Heart left ventricle (tissue), 16 donors: ENCODE measurements around the gene FTCD. TPM values are rescaled to one million over a fixed set of nuclear protein-coding genes. Genes with fewer than 3 reads are reported as not detected.

ENCODE experiments used
- ATAC-seq, 4 donors: fragments of 200-7000 bp; cut with Tn5 transposase; one replicate each; pipeline ENCODE4 v1.9.1; 2020 to 2022; ENCODE audit warnings: moderate library complexity in 4 of 4, mild to moderate bottlenecking in 3 of 4, moderate number of reproducible peaks in 1 of 4
- DNase-seq, 5 donors: peaks; one replicate each; pipeline ENCODE4 v3.0.0-alpha.2; 2020
- H3K27ac ChIP-seq, 12 donors: fragments of 200-600 bp; sonication (generic) in 4 of 12; one replicate each; pipeline versions ENCODE4 v1.5.0 to v1.8.0; 2016 to 2022; ENCODE audit warnings: mild to moderate bottlenecking in 2 of 12
- H3K27me3 ChIP-seq, 9 donors: fragments of 200-600 bp; sonication (generic) in 2 of 9; one replicate each; pipeline versions ENCODE4 v1.5.1 to v1.8.0; 2016 to 2022; ENCODE audit warnings: mild to moderate bottlenecking in 3 of 9
- H3K36me3 ChIP-seq, 9 donors: fragments of 200-600 bp; sonication (generic) in 2 of 9; one replicate each; pipeline versions ENCODE4 v1.5.0 to v1.8.0; 2018 to 2022; ENCODE audit warnings: mild to moderate bottlenecking in 2 of 9
- H3K4me1 ChIP-seq, 12 donors: fragments of 200-600 bp; sonication (generic) in 4 of 12; one replicate each; pipeline versions ENCODE4 v1.5.0 to v1.8.0; 2016 to 2022; ENCODE audit warnings: mild to moderate bottlenecking in 3 of 12
- H3K4me3 ChIP-seq, 12 donors: fragments of 200-600 bp; sonication (generic) in 4 of 12; one replicate each; pipeline versions ENCODE4 v1.5.0 to v1.8.0; 2017 to 2022; ENCODE audit warnings: mild to moderate bottlenecking in 9 of 12, moderate library complexity in 4 of 12
- H3K9me3 ChIP-seq, 12 donors: fragments of 200-600 bp; sonication (generic) in 4 of 12; one replicate each; pipeline versions ENCODE4 v1.5.0 to v1.8.0; 2016 to 2022; ENCODE audit warnings: mild to moderate bottlenecking in 1 of 12
- POLR2A ChIP-seq, 2 donors: fragments of 450-650 bp; IDR thresholded peaks; one replicate each; pipeline ENCODE4 v1.6.1; 2017; ENCODE audit warnings: antibody characterized with exemption in 2 of 2, mild to moderate bottlenecking in 2 of 2, moderate library complexity in 2 of 2
- WGBS, 4 donors: extraction: QIAGEN DNeasy Blood & Tissue Kit in 2 of 4; methylation state at CpG; one replicate each; pipeline versions ENCODE4 v1.1.5 to v1.1.7; 2013 to 2018; 5-methylcytosine and 5-hydroxymethylcytosine counted together
- intact Hi-C, 10 donors: fragments of 100-400 bp; cut with DNase I; formaldehyde crosslinking; loops; one replicate each; pipeline versions ENCODE4 v1.11.1 to v1.14.2; 2022
- polyA plus RNA-seq, 2 donors: library from polyadenylated mRNA; stranded (reverse); fragments of 200-250 nt; gene quantifications; one replicate each; pipeline ENCODE4 v1.2.3, GENCODE V29; 2013
- total RNA-seq, 9 donors: library from RNA; depleted of rRNA in 2 of 9; stranded (reverse); fragments of >200 nt in 2 of 9; fragmentation: NEBNext Ultra II Directional in 3 of 9; extraction: Animal tissue kit (Norgen Biotek cat#: 25700) in 3 of 9; gene quantifications; one replicate each; pipeline versions ENCODE4 v1.1.0 to v1.2.4, GENCODE V29; 2016 to 2023
- TF ChIP-seq, protein P1 (sequence below), 12 donors: fragments of 200-600 bp; sonication (generic) in 4 of 12; IDR thresholded peaks; one replicate each; pipeline versions ENCODE4 v1.5.0 to v1.8.0; 2018 to 2022; ENCODE audit warnings: antibody characterized with exemption in 12 of 12, mild to moderate bottlenecking in 5 of 12
- donor health status: ischemic (EF 13 %, LVEDD 7.1; RV severe dilation, severe dysfunction).
- donor health status: healthy with polysubstance abuse.
- donor health status: DM: no; HTN: yes; CAD: no.
- donor health status: DM: no; HTN: no; CAD: no.
- donor health status: ischemic (EF 25% LVEDD 6.9; RV normal size, moderate dysfunction).
- donor health status: ischemic (EF 25% LVEDD 5.7; RV mildly dilated, moderate dysfunction).
- donor health status: healthy.
- donor health status: DM: yes; HTN: yes; CAD: no.
- donor health status: ischemic (EF 35%, LVEDD 5.7; RV mildly dilated, moderate dysfunction).
- donor health status: nonischemic (EF 11% LVEDD 7.7; RV severe dilation, severe dysfunction).
- donor health status: DM: yes; HTN: yes; CAD: no.
- donor health status: PGD.
- donor health status: ischemic (EF 29% LVEDD 5.4; RV normal size, mild dysfunction).
- donor health status: nonischemic (EF 23%, LVEDD 6.1; RV moderate dilation, normal function).

Gene FTCD
- total and polyA plus RNA-seq, 11 donors, result 0.17 to 3.1 (median 1.2) TPM; not detected in 1

DNA sequence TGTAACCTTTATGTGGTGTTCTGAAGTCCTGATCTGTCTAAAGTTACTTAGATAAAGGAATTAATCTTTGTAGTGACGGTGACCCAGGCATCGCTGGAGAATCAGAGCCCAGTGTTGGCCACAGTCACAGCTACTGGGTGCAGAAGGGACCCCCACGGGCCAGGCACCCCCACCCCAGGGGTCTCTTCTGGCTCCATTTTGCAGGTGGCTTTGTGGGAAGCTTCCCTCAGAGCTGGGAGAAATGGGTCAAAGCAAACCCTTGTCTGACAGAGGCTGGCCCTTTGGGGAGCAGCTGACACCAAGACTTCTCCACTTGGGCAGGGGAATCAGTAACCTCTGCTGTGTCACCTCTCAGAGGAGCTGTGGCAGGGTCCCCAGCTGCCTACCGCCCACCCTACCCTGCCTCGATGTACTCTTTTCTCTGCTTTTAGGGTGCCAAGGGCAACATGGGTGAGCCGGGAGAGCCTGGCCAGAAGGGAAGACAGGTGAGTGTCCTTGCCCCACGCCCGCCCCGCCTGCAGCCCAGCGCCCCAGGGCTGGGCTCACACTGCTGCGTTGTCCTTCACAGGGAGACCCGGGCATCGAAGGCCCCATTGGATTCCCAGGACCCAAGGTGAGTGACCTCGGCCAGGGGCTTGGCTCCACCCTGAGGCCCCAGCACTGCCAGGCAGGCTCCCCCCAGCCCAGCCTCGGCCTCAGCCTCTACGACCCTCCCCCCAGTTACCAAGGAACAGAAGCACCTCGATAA, 39.8 kb downstream of the FTCD start:
- Histone ChIP-seq H3K27me3 (no peaks in the 10 kb centered on the region), H3K36me3 (peaks cover 0 to 89% (median 86%) of the 10 kb centered on the region in 9 donors), H3K4me3 (no peak overlapping the region), H3K4me1 (peaks cover 0 to 8% (median 5%) of the 10 kb centered on the region in 12 donors), H3K9me3 (peaks cover 0 to 10% (median 0%) of the 10 kb centered on the region in 12 donors), H3K27ac (peak overlapping the region in 1 of 12 donors; percentile 53)
- WGBS, 4 donors, result 92 to 98% (median 95%) methylated on average over 13 to 17 of the region's 17 CpGs
- TF ChIP-seq POLR2A (IDR thresholded peaks at IDR 0.05), result no peak
- TF ChIP-seq, protein P1, sequence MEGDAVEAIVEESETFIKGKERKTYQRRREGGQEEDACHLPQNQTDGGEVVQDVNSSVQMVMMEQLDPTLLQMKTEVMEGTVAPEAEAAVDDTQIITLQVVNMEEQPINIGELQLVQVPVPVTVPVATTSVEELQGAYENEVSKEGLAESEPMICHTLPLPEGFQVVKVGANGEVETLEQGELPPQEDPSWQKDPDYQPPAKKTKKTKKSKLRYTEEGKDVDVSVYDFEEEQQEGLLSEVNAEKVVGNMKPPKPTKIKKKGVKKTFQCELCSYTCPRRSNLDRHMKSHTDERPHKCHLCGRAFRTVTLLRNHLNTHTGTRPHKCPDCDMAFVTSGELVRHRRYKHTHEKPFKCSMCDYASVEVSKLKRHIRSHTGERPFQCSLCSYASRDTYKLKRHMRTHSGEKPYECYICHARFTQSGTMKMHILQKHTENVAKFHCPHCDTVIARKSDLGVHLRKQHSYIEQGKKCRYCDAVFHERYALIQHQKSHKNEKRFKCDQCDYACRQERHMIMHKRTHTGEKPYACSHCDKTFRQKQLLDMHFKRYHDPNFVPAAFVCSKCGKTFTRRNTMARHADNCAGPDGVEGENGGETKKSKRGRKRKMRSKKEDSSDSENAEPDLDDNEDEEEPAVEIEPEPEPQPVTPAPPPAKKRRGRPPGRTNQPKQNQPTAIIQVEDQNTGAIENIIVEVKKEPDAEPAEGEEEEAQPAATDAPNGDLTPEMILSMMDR (IDR thresholded peaks at IDR 0.05), result no peak
- ATAC-seq (no peak), DNase-seq (peak; percentile 5 to 61 (median 14))
- intact Hi-C loops, result loop anchor here in 1 of 10 donors (10.0 kb wide), 1 partner anchor 121 kb away; no protein-coding TSS in a partner anchor

DNA sequence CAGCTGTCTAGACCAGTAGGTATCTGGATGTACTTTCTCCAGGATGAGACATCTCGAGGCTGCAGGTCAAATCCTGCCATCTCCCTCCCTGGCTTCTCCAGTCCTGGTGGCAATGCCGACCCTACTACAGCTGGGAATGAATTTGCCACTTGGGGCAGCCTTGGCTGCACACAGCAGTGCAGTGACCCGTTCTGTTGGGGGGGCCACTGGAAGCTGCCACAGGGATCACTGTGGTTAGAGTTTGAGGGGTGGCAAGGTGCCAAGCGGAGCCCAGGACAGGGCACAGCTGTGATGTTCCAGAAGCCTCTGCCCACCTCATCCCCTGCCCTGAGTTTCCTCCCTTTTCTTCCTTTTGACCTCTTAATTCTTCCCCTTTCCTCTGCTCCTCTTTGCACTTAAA, 40.4 kb downstream of the FTCD start:
- WGBS, 4 donors, result 95 to 99% (median 98%) methylated on average over 4 of the region's 4 CpGs
- Histone ChIP-seq H3K36me3 (peaks cover 0 to 83% (median 80%) of the 10 kb centered on the region in 9 donors), H3K4me1 (peaks cover 0 to 14% (median 10%) of the 10 kb centered on the region in 12 donors), H3K9me3 (peaks cover 0 to 10% (median 0%) of the 10 kb centered on the region in 12 donors), H3K27me3 (no peaks in the 10 kb centered on the region), H3K4me3 (no peak overlapping the region), H3K27ac (no peak overlapping the region)
- no peak for ATAC-seq
- TF ChIP-seq, protein P1 (IDR thresholded peaks at IDR 0.05), result no peak
- TF ChIP-seq POLR2A (IDR thresholded peaks at IDR 0.05), result no peak
- intact Hi-C loops, result loop anchor here in 2 of 10 donors (5.0 to 10.0 kb wide), 2 partner anchors 120 to 143 kb away; no protein-coding TSS in a partner anchor
- DNase-seq, result peak in 4 of 5 donors; percentile 5 to 27 (median 18)

DNA sequence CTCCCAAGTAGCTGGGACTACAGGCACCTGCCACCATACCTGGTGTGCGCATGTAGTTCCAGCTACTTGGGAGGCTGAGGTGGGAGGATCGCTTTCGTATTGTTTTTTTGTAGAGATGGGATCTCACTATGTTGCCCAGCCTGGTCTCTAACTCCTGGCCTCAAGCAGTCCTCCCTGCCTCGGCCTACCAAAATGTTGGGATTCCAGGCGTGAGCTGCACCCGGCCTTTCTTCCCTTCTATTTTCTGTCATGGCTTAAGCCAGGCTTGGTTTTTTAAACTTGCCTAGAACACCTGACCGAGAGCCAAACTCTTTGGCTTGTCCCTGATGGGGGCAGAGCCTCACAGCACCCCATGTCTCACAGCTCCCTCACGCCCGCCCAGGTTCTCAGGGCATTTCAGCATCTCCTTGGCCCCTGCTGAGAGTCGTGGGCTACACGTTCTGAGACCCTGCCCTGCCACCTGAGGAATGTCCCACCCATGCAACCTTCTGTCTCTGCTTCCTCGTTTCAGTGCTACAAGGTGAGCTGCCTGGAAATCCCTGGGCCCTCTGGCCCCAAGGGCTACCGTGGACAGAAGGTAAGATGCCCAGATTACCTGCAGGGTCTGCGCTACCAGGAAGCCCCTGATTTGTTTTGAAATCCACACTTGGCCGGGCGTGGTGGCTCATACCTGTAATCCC, 41.7 kb downstream of the FTCD start:
- ATAC-seq (no peak), DNase-seq (peak in 2 of 5 donors; percentile 9 to 15)
- no peak for TF ChIP-seq POLR2A (IDR thresholded peaks at IDR 0.05)
- TF ChIP-seq, protein P1 (IDR thresholded peaks at IDR 0.05), result no peak
- 97 to 98% (median 97%) methylated on average over 16 of the region's 16 CpGs for WGBS, 4 donors
- intact Hi-C loops, result loop anchor here in 2 of 10 donors (5.0 to 10.0 kb wide), 2 partner anchors 119 to 141 kb away; no protein-coding TSS in a partner anchor
- H3K9me3 ChIP-seq, result peaks cover 0 to 10% (median 0%) of the 10 kb centered on the region in 12 donors
- peaks cover 0 to 69% (median 69%) of the 10 kb centered on the region in 9 donors for H3K36me3 ChIP-seq
- no peak overlapping the region for H3K4me3 ChIP-seq
- peaks cover 0 to 26% (median 18%) of the 10 kb centered on the region in 12 donors for H3K4me1 ChIP-seq
- H3K27ac ChIP-seq, result peak overlapping the region in 1 of 12 donors; percentile 25
- H3K27me3 ChIP-seq, result no peaks in the 10 kb centered on the region
